SKM-1 treated with dmso at 0.1 percent for 144 hours (cell line): ENCODE results near the gene CALY.
"Not testable (repeated sequence)": the region's sequence is repeated elsewhere in the genome, so short reads cannot be mapped to it uniquely, and the experiment has no call there.

ENCODE experiments used
- DNase-seq: peaks from one replicate; lab custom pipeline; 2025; ENCODE audit not compliant: unreplicated experiment; lab: John Stamatoyannopoulos, UW

The CALY gene

DNA sequence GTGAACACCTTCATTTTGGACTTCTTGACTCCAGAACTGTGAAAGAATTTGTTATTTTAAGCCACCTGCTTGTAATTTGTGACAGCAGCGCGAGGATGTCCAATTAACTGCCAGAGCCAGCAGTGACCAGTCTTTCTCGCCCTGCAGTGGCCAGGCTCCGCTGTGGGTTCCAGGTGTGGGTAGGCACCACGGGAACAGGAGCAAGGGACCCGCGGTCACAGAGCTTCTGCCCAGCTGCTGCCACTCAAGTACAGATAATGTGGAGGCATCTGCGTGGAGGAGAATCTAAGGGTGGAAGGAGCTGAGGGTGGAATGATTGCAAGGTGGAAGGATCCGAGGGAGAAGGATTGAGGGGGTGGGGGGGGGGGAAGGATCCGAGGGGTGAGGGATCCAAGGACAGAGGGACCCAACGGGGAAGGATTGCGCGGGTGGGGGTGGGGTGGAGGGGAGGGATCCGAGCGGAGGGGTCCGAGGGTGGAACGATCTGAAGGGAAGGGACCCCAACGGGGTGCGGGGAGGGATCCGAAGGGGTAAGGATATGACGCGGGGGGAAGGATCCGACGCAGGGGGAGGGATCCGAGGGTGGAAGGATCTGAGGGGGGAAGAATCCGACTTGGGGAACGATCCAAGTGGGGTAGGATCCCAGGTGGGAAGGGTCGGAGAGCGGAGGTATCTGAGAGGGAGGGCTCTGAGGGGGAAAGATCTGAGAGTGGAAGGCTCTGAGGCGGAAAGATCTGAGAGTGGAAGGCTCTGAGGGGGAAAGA lies 3.6 kb downstream of the CALY start:
- DNase-seq: no peak

DNA sequence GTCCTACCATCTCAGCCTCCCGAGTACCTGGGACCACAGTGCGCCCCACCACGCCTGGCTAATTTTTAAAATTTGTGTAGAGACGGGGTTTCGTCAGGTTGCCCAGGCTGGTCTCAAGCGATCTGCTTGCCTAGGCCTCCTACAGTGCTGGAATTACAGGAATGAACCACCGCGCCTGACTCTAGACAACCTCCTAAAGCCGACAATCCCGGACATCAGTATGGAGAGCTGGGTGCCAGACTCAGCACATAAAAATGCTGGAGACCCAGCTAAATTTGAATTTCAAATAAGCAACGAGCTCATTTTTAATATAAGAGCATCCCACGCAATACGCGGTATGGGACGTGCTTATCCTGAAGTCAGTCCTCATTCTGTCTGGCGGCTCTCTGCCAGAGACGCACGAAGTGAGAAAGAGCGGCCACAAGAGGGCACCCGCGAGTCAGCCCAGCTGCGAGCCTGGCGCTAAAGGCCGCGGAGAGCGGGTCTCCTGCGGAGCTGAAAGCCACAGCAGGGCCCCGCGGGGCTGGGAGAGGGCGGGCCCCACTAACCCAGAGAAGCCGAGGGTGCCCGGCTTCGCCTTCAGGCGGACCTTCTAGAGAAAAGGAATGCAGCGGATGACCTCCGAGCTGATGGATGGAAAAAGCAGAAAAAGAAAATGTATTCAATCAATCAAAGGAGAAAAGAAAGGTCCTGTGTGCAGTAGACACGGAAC lies 7.0 kb downstream of the CALY start:
- peak; percentile 65 for DNase-seq

DNA sequence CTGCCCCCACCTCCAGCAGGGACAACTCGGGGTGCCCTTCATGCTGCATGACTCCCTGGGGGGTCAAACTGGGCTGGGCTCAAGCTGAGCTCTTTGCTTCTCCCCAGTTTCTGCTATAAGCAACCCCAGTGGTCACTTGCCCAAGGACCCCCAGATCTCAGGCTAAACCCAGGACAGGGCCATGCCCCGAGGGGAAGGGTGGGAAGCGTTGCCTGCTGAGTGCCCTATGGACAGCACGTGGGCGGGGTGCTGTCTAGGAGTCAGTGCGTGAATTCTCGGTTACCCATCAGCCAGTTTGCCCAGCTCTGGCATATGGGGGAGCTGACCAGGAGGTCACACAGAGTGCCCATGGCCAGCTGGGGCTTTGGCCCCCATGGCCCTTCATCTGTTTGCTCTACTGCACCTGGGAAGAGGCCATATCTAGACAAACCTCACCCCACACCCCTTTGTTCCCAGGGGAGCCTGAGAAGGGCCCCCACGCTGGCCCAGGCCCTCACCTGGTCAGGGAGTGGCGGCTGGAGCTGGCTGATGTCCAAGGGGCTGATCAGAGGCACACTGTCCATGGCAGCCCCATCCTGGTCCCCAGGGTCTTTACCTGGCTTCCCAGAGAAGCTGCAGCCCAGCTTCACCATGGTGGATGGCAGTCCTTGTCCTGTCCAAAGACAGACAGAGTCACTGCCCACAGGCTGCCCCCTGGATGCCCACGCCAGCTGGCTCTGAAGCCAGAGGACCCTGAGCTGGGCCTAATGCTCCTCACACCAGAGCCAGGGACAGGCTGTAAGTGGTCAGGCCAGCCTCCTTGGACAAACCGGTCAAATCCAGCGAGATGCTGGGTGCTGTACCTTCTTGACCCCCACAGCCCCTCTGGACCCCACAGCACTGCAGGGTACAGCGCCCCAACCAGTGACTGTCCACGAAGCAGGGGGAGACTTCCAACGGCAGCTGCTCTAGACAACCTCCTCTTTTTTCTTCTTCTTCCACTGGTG lies 8.0 kb downstream of the CALY start:
- DNase-seq: no peak

DNA sequence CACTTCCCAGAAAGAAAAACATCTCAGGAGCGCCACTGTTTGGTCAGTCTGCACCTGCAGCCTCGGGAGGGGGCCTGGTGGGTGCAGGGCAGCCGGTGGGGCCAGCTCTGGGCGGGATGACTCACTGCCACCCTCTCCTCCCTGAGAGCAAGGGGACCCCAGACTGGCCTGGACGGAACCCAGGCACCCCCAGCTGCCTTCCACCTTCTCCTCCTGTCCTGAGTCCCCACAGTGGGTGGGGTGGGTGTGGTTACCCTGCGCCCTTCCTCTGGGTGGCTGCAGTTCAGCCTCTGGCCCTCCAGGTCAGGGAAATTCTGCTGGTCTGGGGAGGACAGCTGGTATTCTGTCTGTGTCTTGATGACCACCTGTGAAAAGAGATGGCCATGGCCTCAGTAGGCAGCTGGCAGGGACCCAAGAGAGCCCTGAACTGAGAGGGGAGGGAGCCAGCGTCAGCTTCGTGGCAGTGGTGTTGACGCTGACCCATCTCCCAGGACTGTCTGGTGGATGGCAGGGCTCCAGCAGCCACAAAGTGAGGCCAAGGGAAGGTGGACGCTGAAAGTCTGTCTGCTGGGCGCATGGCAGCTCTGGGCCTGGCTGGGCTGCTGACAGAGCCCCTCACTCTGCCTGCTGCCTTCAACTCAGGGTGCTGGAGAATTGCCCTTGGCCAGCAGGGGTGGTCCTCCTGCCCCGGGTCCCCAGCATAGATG lies 8.9 kb downstream of the CALY start:
- DNase-seq: no peak

DNA sequence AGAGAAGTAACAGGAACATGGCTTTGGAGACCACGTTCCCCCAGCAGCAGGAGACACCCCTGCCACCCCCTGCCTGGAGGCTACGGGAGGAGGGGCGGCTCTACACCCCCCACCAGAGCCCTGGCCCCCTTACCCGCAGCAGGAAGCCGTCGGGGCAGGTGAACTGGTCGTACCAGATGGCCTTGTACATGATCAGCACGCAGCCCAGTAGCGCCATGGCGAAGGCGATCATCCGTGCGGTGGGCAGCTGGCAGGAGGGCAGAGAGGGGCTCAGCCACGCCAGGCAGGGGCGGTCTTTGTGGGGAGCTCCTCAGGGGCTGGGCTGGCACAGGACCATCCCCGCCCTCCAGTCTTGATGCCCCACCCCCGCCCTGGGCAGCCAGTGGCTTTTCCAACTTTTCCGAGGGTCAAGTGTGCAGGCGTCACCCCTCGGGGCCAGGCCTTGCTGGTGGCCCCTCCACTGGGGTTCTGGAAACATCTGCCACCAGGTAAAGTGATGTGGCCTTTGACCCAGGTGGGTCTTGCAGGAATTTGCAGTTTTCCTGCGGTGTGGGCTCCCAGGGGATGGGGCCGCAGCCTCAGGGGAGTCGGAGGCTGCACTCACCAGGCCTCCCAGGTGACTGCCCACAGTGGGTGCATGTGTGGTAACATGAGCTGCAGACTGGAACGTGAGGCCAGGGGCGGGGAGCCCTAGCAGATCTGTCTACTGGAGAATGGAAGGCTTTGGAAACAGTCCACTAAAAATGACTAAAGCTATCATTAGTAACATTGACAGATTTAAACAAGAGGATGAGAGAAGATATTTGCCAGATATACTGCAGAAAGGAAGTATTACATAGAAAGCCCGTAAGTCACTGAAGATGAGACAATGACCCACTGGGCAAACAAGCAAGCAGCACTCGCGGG lies 9.7 kb downstream of the CALY start:
- DNase-seq: no peak

DNA sequence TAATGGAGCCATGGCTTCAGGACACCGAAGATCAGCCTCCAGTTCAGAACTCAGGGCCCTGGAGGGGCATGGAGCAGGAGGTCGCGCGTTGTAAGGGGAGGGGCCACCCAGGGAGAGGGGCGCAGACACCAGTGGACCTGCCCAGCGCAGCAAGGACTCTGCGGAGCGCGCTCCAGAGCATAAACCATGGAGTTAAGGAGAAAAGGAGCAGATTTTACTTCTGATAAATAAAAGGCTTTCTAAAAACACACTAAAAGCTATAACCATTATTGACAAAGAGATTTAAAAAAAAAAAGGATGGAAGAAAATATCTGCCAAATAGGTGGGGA lies 10.5 kb downstream of the CALY start:
- no peak for DNase-seq

DNA sequence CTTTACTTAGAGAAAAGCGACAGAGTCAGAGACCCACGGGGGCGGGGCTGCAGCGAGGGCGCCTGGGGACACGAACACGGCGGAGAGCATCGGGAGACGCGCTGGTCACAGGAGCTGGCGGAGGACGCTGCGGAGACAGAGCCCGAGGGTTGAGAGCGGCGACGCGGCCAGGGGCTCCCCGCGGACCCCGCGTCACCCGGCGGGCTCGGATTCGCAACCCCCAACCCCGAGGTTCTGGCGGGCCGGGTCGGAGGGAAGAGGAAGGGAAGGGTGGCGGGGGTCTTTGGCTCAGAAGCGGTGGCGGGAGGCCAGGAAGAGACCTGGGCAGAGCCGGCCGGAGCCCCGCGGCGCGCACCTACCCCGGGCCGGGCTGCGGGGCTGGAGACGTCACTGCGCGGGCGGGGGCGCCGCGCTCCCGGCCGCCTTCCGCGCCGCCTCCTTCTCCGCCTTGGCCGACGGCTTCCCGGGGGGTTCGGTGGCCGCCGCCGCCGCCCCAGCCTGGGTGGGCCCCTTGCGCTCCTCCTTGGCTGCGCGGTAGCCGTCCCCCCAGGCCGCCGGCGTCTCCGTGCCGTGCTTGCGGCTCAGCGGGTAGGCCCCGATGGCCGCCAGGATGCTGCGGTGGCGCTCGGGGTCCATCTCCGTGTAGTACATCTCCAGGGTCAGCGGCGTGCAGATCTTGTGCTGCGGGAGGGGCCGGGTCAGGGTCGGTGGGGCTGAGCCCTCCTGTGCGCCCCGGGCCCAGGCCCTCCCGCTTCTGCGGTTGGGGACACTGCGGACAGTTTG lies 11.1 kb downstream of the CALY start:
- no peak for DNase-seq

DNA sequence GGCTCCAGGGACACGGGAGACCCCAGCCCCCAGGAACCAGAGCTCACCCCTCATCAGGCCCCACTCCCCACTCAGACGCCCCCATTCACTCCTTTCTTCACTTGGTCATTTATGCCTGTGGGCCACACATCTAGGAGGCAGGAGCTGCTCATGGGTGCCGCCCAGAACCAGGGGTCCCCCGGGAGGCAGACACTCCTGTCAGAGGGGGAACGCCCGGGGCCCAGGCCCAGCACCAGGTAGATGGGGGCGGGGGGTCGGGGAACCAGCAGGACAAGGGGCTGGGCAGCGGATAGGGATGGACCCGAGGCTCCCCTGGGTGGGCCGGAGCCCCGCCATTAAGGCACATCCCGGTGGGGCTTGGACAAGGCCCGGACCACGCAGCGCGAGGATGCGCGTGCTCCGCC lies 11.8 kb downstream of the CALY start:
- DNase-seq: no peak

DNA sequence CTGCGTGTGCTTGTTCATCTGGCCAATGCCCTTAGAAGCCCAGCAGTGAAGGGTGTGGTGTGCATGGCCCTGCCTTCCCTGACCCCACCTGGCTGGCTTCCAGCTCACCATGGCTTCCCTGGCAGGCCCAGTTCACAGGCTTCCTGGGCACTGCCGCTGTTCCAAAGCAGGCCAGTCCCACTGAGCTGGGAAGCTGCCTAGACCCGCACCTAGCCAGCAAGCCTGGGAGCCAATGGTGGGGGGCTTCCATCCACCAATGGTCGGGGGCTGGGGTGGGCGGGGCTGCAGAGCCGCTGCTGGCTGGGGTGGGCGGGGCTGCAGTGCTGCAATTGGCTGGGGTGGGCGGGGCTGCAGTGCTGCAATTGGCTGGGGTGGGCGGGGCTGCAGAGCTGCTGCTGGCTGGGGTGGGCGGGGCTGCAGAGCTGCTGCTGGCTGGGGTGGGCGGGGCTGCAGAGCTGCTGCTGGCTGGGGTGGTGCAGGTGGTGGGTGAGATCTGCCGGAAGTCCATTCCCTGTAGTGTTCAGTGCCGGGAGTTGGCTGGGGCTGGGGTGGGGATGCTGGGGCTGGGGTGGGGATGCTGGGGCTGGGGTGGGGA lies 12.4 kb downstream of the CALY start:
- DNase-seq: no peak

DNA sequence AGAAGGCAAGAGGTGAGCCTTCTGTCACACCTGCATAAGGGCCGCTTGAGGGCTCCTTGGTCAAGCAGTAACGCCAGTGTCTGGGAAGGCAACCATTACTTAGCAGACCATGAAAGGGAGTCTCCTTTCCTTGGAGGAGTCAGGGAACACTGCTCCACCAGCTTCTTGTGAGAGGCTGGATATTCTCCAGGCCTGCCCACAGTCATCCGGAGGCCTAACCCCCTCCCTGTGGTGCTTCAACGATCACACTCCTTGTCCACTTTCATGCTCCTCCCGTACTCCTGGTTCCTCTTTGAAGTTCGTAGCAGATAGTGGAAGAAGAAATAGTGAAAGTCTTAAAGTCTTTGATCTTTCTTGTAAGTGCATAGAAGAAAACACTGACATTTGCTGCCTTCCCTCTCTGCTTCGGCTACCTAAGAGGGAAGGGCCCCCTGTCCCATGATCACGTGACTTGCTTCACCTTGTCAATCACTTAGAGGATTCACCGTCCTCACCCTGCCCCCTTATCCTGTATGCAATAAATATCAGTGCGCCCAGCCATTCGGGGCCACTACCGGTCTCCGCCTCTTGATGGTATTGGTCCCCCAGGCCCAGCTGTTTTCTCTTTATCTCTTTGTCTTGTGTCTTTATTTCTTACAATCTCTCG lies 14.5 kb downstream of the CALY start:
- DNase-seq: not testable (repeated sequence)

DNA sequence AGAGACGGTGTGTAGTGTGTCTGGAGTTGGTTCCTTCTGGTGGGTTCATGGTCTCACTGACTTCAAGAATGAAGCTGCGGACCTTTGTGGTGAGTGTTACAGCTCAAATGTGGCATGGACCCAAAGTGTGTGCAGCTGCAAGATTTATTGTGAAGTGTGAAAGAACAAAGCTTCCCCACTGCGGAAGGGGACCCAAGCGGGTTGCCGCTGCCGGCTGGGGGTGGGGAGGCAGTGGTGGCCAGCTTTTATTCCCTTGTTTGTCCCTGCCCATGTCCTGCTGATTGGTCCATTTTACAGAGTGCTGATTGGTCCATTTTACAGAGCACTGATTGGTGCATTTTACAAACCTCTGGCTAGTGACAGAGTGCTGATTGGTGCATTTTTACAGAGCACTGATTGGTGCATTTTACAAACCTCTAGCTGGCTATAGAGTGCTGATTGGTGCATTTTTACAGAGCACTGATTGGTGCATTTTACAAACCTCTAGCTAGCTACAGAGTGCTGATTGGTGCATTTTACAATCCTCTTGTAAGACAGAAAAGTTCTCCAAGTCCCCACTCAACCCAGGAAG lies 15.8 kb downstream of the CALY start:
- not testable (repeated sequence) for DNase-seq

DNA sequence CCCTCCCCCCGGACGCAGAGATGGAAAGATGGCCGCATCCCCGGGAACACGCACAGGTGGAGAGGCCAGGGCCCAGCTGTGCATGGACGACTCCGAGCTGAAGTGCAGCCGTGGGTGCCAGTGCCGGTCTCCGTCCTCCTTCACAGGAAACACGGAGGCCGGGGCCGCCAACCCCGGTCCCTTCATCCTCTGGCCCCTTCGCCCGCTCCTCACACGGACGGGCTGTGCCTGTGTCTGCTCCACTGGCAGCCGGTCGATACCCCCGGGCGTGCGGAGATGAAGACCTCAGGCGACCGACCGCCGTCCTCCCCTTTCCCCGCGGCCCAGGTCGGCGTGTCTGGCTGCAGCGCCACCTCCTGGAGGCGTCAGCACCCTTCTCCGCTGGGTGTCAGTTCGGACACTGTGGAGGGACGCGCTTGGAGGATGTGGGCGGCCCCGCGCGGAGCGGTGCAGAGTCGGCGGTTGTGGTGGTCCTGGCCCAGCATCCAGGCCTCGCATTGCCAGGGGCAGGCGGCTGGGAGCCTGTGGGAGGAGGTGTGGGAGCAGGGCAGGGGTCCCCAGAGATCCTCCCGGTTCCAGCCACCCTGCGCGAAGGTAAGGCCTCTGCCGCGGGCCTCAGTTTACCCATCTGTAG lies 18.1 kb downstream of the CALY start:
- peak; percentile 38 for DNase-seq

DNA sequence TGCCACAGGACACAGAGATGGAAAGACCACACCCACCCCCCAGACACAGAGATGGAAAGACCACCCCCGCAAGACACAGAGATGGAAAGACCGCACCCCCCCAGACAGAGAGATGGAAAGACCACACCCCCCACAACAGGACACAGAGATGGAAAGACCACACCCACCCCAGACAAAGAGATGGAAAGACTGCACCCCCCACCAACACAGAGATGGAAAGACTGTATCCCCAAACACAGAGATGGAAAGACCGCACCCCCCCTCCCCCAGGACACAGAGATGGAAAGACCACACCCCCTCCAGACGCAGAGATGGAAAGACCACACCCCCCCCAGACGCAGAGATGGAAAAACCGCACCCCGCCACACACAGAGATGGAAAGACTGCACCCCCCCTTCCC lies 20.0 kb downstream of the CALY start:
- DNase-seq: no peak

DNA sequence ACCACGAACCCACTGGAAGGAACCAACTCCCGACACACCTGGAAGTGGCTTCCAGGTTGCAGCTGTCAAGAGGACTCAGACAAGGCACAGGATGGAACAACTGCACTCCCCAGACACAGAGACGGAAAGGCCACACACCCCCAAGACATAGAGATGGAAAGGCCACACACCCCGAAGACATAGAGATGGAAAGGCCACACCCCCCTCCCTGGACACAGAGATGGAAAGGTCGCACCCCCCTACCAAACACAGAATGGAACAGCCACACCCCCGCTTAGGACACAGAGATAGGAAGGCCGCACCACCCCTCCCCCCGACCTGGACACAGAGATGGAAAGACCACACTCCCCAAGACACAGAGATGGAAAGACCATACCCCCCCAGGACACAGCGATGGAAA lies 20.4 kb downstream of the CALY start:
- no peak for DNase-seq

DNA sequence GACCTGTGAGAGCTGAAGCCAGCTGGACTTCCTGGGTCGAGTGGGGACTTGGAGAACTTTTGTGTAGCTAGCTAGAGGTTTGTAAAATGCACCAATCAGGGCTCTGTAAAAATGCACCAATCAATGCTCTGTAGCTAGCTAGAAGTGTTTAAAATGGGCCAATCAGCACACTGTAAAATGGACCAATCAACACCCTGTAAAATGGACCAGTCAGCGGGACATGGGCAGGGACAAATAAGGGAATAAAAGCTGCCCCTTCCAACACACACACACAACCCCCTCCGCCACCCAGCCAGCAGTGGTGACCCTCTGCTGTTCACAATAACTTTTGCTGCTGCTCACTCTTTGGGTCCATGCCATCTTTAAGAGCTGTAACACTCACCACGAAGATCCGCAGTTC lies 20.8 kb downstream of the CALY start:
- DNase-seq: no peak

DNA sequence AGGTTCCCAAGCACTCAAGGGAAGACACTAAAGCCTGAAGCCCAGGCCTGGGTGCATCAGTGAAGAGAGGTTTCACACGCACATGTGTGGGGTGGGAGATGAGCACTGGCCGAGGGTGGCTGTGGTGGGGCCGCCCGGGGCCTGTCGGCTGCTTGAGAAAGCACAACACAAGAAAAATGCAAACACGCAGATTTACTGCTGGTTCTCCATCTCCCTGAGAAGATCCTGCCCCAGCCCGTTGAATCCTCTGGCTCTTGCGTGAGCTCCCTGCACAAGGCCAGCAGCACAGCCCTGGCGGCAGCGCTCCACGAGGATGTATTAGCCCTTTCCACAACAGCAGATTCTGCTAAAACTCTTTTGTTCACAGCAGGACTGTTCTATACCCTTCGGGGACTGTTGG lies 21.8 kb downstream of the CALY start:
- DNase-seq: no peak

DNA sequence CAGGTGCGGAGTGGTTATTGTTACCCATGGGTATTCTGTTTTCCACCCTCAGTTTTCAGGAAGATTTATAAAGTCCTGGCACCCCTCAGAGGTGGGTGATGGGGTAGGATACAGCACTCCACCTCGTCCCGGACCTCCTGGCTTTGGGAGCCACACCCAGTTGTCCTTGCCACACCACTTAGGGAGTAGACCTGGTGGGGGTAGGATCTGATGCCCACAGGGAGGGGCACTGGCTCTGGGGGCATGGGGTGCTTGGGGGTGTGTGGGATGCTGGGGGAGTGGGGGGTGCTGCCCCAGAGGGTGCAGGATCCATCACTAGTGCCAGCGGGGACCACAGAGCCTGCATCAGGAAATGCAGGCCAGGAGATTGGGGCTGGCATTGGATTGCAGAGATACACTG lies 23.5 kb downstream of the CALY start:
- no peak for DNase-seq

DNA sequence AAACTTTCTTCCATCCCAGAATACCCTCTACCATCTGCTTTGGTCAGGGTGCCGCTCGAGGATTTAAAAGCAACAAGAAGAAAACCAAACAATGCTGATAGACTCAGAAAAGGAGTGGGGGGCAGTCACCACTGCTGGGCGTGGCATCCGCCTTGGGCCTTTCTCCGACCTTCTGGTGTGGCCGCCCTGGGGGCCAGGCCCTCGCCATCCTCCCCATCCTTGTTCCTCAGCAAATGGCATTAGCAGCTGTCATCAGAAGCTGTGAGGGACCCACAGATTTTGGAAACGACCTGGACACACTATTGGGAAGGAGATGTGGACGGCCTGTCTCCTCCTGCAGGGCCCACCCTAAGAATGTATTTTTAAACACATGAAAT lies 23.9 kb downstream of the CALY start:
- no peak for DNase-seq
